Posterior vena cava (tissue), 2 donors: ENCODE data around the gene IFNE. TPM values are rescaled to one million over a fixed set of nuclear protein-coding genes. Genes with fewer than 3 reads are reported as not detected.

Source experiments
- DNase-seq: peaks from one replicate; pipeline ENCODE4 v3.0.0-alpha.2; 2020; ENCODE audit warnings: low spot score
- intact Hi-C, 2 donors: fragments of 100-400 bp; cut with DNase I; formaldehyde crosslinking; loops; one replicate each; pipeline versions ENCODE4 v1.14.1 to v1.14.2; 2022 to 2023
- microRNA-seq, 2 donors: library from miRNA; unstranded; fragments of <30 nt; microRNA quantifications; one replicate each; pipeline ENCODE4 v1.2.0, GENCODE V29; 2020 to 2021; ENCODE audit warnings: borderline microRNAs expressed in 2 of 2
- total RNA-seq, 2 donors: library from RNA; stranded (reverse); fragmentation: NEBNext Ultra II Directional; extraction: Animal tissue kit (Norgen Biotek cat#: 25700); gene quantifications; one replicate each; pipeline ENCODE4 v1.2.1, GENCODE V29; 2021
- donor health status: DM: yes; HTN: yes; CAD: no.
- donor health status: DM: yes; HTN: yes; CAD: no.

The IFNE gene
- total RNA-seq, 2 donors from 2014 or later, result not detected

DNA sequence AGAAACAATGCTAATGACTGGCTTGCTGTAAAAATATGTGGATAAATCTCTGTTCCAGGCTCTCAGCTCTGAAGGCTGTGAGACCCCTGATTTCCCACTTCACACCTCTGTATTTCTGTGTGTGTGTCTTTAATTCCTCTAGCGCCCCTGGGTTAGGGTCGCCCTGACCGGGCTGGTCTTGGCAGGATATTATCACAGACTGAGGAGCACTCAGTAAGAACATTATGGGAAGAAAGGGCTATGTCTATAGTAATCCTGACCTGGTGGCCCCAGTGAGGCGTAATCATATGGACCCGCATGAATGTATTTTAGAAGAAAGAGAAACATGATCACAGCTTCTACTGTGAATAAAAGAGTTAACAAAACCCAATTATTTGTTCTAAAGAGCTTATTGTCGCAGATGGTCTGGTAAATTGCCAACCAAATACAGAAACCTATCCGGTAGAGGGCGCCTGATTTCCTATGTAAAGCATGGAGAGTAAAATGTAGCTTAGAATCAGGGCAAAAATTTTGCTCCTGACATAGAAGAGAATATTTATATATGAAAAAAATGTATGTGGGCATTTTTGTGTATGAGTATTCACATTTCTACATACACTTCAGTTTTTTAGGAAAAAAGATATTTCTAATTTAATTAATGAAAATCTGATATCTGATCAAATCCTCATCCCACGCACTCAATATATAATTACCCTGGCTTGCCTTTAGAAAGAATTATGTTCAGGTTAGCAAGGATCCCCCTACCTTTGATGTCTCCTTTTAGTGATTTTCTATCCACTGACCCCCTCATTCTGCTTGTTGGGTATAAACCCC is 47.7 kb downstream of the IFNE start:
- no peak for DNase-seq
- intact Hi-C loops, result no loop called here

DNA sequence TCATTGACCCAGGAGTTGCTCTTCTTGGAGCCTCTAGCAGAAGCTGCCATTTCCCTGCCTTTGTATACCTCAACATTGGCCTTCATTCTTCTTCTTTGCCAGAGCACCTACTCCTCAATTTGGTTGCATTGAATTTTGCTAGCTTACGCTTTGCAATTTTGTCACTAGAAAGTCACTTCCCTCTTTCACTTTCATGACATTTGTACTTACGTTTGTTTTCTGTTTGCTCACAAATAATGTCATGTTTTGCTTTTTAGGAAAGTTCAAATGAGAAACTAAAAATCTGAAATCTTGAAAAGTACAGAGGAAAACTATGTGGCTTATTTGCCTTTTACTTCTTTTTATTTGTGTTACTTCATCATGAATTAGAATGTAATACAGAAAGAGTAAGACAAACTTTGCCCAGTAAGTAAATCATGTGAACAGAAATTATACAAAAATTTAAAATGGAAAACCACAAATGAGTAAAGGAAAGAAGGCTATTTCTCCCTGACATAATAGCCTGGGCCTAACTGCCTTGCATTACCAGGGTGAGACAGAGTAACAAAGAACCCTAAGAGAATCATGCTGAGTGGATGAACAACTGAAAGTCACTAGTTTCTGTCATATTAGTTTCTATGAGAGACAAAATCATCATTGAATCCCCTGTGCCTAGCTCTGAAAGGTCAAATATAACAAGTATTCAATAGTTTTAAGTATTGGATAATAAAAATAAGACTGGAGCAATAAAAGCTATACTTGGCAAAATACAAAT is 49.3 kb downstream of the IFNE start:
- DNase-seq, result no peak
- intact Hi-C loops, result no loop called here

Small RNAs within 50 kb of the gene (microRNA-seq; reads per million reads assigned to microRNA genes)
- gene MIR31, result 1.9 to 33.7 reads per million in 2 donors

Other genes starting within 250 kb of the IFNE start
- gene IFNA14, start 242.3 kb downstream of the IFNE start, total RNA-seq, result not detected
- not detected for gene IFNA5, start 177.0 kb downstream of the IFNE start, total RNA-seq
- gene KLHL9, start 146.9 kb downstream of the IFNE start, total RNA-seq, result 10 to 100 TPM; 21.9 to 24.2 TPM
- not detected for gene IFNA6, start 131.4 kb downstream of the IFNE start, total RNA-seq
- not detected for gene IFNA13, start 114.3 kb downstream of the IFNE start, total RNA-seq
- not detected for gene IFNA2, start 96.9 kb downstream of the IFNE start, total RNA-seq
- not detected for gene IFNA8, start 73.2 kb downstream of the IFNE start, total RNA-seq
- not detected for gene IFNA1, start 41.9 kb downstream of the IFNE start, total RNA-seq